HepG2 (cell line): ENCODE data around the gene GAL3ST2. TPM values are rescaled to one million over a fixed set of nuclear protein-coding genes. Genes with fewer than 3 reads are reported as not detected.

Experiments
- ARHGAP35 ChIP-seq: sonication (generic); formaldehyde crosslinking; IDR thresholded peaks from 2 replicates; pipeline ENCODE4 v1.9.0; 2022; ENCODE audit warnings: mild to moderate bottlenecking, inconsistent platforms, moderate library complexity, missing genetic modification reagents, borderline replicate concordance
- ARNT2 ChIP-seq: sonication (generic); formaldehyde crosslinking; IDR thresholded peaks from 2 replicates; pipeline ENCODE4 v1.8.0; 2022; ENCODE audit warnings: mild to moderate bottlenecking, low read depth, missing genetic modification reagents, moderate library complexity
- ATF1 ChIP-seq: IDR thresholded peaks from 2 replicates; pipeline ENCODE4 v1.6.1; 2016; ENCODE audit warnings: mild to moderate bottlenecking, control low read depth
- HES4 ChIP-seq: sonication (generic); formaldehyde crosslinking; IDR thresholded peaks from 2 replicates; pipeline ENCODE4 v1.9.0; 2021; ENCODE audit warnings: mild to moderate bottlenecking, missing genetic modification reagents, borderline replicate concordance
- PRPF4 ChIP-seq: fragments of 200-400 bp; formaldehyde crosslinking; IDR thresholded peaks from 2 replicates; pipeline ENCODE4 v1.6.1; 2016; ENCODE audit warnings: low read length, low read depth; ENCODE audit not compliant: poor library complexity, severe bottlenecking
- TOPORS ChIP-seq: sonication (generic); formaldehyde crosslinking; IDR thresholded peaks from 2 replicates; pipeline ENCODE4 v1.8.0; 2023; ENCODE audit warnings: mild to moderate bottlenecking, missing genetic modification reagents
- UBTF ChIP-seq: sonication (generic); formaldehyde crosslinking; IDR thresholded peaks from 2 replicates; pipeline ENCODE4 v1.4.0; 2020; ENCODE audit warnings: mild to moderate bottlenecking, missing genetic modification reagents
- ZBTB10 ChIP-seq: sonication (generic); formaldehyde crosslinking; IDR thresholded peaks from 2 replicates; pipeline ENCODE4 v1.4.0; 2020; ENCODE audit warnings: missing genetic modification reagents, borderline replicate concordance
- ZBTB3 ChIP-seq: sonication (generic); formaldehyde crosslinking; IDR thresholded peaks from 2 replicates; pipeline ENCODE4 v1.4.0; 2020; ENCODE audit warnings: low read depth, mild to moderate bottlenecking, moderate library complexity, missing genetic modification reagents, borderline replicate concordance
- ZBTB7A ChIP-seq: sonication (generic); formaldehyde crosslinking; IDR thresholded peaks from 2 replicates; pipeline ENCODE4 v1.8.0; 2022; ENCODE audit warnings: mild to moderate bottlenecking, missing genetic modification reagents
- ZNF441 ChIP-seq: sonication (generic); formaldehyde crosslinking; IDR thresholded peaks from 2 replicates; pipeline ENCODE4 v1.7.0; 2021; ENCODE audit warnings: missing genetic modification reagents, borderline replicate concordance
- ZNF546 ChIP-seq: sonication (generic); formaldehyde crosslinking; conservative IDR thresholded peaks from 2 replicates; pipeline ENCODE4 v1.8.1; 2023; ENCODE audit warnings: mild to moderate bottlenecking, missing genetic modification reagents
- polyA plus RNA-seq, 8 experiments: library from polyadenylated mRNA; depleted of rRNA in 3 of 8; stranded (reverse) in 7 of 8; unstranded in 1 of 8; fragments of >200 nt; fragmentation: Illumina TruSeq in 4 of 8; extraction: Trizol in 4 of 8; gene quantifications; 2 replicates each; pipeline versions ENCODE4 v1.2.1 to v1.2.3, GENCODE V29; 2011 to 2016; ENCODE audit warnings: low read depth in 4 of 8, missing spikeins in 1 of 8, mixed read lengths in 1 of 8; ENCODE audit not compliant: insufficient read depth in 1 of 8
- total RNA-seq, 5 experiments: library from RNA; depleted of rRNA; stranded (reverse); fragments of >200 nt; fragmentation: Illumina TruSeq; extraction: Trizol; gene quantifications; 2 replicates each; pipeline ENCODE4 v1.2.3, GENCODE V29; 2016; ENCODE audit warnings: low read depth in 1 of 5
- TF ChIP-seq, protein P1 (sequence below): sonication (generic); formaldehyde crosslinking; IDR thresholded peaks from 2 replicates; pipeline ENCODE4 v1.8.1; 2022; ENCODE audit warnings: low read depth, mild to moderate bottlenecking, missing genetic modification reagents
- TF ChIP-seq, protein P2 (sequence below): sonication (generic); formaldehyde crosslinking; IDR thresholded peaks from 2 replicates; pipeline ENCODE4 v1.5.1; 2020; ENCODE audit warnings: missing genetic modification reagents, mild to moderate bottlenecking, borderline replicate concordance
- TF ChIP-seq, protein P3 (sequence below): sonication (generic); formaldehyde crosslinking; IDR thresholded peaks from 2 replicates; pipeline ENCODE4 v1.4.0; 2020; ENCODE audit warnings: mild to moderate bottlenecking, missing genetic modification reagents

The GAL3ST2 gene
- total and polyA plus RNA-seq, 2 of the 13 experiments (the other 11 are each of a cell fraction or from before 2014, with no cell fraction given) = 0.17 to 0.20 TPM

GRCh38 chr2:241842620-241843211, 66.1 kb downstream of the GAL3ST2 start (continued):
- peak; percentile 25; the same call in 1 of the 2 replicates for TF ChIP-seq ZBTB7A
- TF ChIP-seq ZBTB3 = no peak
- TF ChIP-seq TOPORS = no peak
- TF ChIP-seq ZBTB10 = no peak
- no peak for TF ChIP-seq ZNF441 (CRISPR knock-in tag)
- TF ChIP-seq, protein P1, sequence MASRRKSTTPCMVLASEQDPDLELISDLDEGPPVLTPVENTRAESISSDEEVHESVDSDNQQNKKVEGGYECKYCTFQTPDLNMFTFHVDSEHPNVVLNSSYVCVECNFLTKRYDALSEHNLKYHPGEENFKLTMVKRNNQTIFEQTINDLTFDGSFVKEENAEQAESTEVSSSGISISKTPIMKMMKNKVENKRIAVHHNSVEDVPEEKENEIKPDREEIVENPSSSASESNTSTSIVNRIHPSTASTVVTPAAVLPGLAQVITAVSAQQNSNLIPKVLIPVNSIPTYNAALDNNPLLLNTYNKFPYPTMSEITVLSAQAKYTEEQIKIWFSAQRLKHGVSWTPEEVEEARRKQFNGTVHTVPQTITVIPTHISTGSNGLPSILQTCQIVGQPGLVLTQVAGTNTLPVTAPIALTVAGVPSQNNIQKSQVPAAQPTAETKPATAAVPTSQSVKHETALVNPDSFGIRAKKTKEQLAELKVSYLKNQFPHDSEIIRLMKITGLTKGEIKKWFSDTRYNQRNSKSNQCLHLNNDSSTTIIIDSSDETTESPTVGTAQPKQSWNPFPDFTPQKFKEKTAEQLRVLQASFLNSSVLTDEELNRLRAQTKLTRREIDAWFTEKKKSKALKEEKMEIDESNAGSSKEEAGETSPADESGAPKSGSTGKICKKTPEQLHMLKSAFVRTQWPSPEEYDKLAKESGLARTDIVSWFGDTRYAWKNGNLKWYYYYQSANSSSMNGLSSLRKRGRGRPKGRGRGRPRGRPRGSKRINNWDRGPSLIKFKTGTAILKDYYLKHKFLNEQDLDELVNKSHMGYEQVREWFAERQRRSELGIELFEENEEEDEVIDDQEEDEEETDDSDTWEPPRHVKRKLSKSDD (CRISPR knock-in tag) = no peak
- TF ChIP-seq HES4 = no peak
- no peak for TF ChIP-seq ATF1 (CRISPR knock-in tag)
- no peak for TF ChIP-seq ARNT2 (CRISPR knock-in tag)
- TF ChIP-seq, protein P2, sequence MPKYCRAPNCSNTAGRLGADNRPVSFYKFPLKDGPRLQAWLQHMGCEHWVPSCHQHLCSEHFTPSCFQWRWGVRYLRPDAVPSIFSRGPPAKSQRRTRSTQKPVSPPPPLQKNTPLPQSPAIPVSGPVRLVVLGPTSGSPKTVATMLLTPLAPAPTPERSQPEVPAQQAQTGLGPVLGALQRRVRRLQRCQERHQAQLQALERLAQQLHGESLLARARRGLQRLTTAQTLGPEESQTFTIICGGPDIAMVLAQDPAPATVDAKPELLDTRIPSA = no peak
- TF ChIP-seq UBTF (CRISPR knock-in tag) = no peak; the same call in 1 of the 2 replicates
- TF ChIP-seq ZNF546 = no peak
- no peak for TF ChIP-seq PRPF4
- TF ChIP-seq ARHGAP35 (CRISPR knock-in tag) = no peak
- TF ChIP-seq, protein P3, sequence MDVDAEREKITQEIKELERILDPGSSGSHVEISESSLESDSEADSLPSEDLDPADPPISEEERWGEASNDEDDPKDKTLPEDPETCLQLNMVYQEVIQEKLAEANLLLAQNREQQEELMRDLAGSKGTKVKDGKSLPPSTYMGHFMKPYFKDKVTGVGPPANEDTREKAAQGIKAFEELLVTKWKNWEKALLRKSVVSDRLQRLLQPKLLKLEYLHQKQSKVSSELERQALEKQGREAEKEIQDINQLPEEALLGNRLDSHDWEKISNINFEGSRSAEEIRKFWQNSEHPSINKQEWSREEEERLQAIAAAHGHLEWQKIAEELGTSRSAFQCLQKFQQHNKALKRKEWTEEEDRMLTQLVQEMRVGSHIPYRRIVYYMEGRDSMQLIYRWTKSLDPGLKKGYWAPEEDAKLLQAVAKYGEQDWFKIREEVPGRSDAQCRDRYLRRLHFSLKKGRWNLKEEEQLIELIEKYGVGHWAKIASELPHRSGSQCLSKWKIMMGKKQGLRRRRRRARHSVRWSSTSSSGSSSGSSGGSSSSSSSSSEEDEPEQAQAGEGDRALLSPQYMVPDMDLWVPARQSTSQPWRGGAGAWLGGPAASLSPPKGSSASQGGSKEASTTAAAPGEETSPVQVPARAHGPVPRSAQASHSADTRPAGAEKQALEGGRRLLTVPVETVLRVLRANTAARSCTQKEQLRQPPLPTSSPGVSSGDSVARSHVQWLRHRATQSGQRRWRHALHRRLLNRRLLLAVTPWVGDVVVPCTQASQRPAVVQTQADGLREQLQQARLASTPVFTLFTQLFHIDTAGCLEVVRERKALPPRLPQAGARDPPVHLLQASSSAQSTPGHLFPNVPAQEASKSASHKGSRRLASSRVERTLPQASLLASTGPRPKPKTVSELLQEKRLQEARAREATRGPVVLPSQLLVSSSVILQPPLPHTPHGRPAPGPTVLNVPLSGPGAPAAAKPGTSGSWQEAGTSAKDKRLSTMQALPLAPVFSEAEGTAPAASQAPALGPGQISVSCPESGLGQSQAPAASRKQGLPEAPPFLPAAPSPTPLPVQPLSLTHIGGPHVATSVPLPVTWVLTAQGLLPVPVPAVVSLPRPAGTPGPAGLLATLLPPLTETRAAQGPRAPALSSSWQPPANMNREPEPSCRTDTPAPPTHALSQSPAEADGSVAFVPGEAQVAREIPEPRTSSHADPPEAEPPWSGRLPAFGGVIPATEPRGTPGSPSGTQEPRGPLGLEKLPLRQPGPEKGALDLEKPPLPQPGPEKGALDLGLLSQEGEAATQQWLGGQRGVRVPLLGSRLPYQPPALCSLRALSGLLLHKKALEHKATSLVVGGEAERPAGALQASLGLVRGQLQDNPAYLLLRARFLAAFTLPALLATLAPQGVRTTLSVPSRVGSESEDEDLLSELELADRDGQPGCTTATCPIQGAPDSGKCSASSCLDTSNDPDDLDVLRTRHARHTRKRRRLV (CRISPR knock-in tag) = no peak
